K562 (cell line): ENCODE results near the gene PHC3. TPM values are rescaled to one million over a fixed set of nuclear protein-coding genes. Genes with fewer than 3 reads are reported as not detected.

Experiments used
- CBFA2T2 ChIP-seq: fragments of 450-650 bp; conservative IDR thresholded peaks from 2 replicates; pipeline ENCODE4 v1.6.1; 2017; ENCODE audit warnings: mild to moderate bottlenecking
- CBX1 ChIP-seq: sonication (generic); IDR thresholded peaks from 2 replicates; pipeline ENCODE4 v1.6.1; 2016; ENCODE audit warnings: antibody characterized with exemption, low read depth, mild to moderate bottlenecking
- CBX5 ChIP-seq: IDR thresholded peaks from 2 replicates; pipeline ENCODE4 v1.6.1; 2014; ENCODE audit warnings: low read depth, borderline replicate concordance
- EHMT2 ChIP-seq: fragments of 450-650 bp; IDR thresholded peaks from 2 replicates; pipeline ENCODE4 v1.6.1; 2018; ENCODE audit warnings: antibody characterized with exemption
- ESRRB ChIP-seq: fragments of 250-450 bp; sonication (Bioruptor Pico); IDR thresholded peaks from 2 replicates; pipeline ENCODE4 v1.5.0; 2020; ENCODE audit warnings: mild to moderate bottlenecking, moderate library complexity, borderline replicate concordance
- GTF2E2 ChIP-seq: fragments of 200-800 bp; sonication (Bioruptor generic); IDR thresholded peaks from 2 replicates; pipeline ENCODE4 v1.6.1; 2016; ENCODE audit warnings: missing genetic modification characterization, missing compliant biosample characterization
- JUND ChIP-seq, 2 experiments: IDR thresholded peaks; 2 replicates in 1 of 2; 3 replicates in 1 of 2; pipeline ENCODE4 v1.6.1; 2011; ENCODE audit warnings: borderline replicate concordance in 2 of 2, low read depth in 2 of 2, low read length in 2 of 2, improper control_type of control experiment in 1 of 2, missing biosample characterization in 1 of 2, missing genetic modification characterization in 1 of 2, missing genetic modification reagents in 1 of 2
- MEIS2 ChIP-seq: fragments of 450-650 bp; IDR thresholded peaks from 2 replicates; pipeline ENCODE4 v1.6.1; 2014; ENCODE audit warnings: mild to moderate bottlenecking; ENCODE audit not compliant: partially characterized antibody
- NFXL1 ChIP-seq: fragments of 450-650 bp; formaldehyde crosslinking; IDR thresholded peaks from 2 replicates; pipeline ENCODE4 v1.4.0; 2021; ENCODE audit warnings: mild to moderate bottlenecking
- PHB2 ChIP-seq: fragments of 450-650 bp; IDR thresholded peaks from 2 replicates; pipeline ENCODE4 v1.6.1; 2017; ENCODE audit warnings: low read depth
- PURB ChIP-seq: sonication (generic); formaldehyde crosslinking; IDR thresholded peaks from 2 replicates; pipeline ENCODE4 v1.9.0; 2021; ENCODE audit warnings: low read depth, mild to moderate bottlenecking, missing genetic modification reagents
- SMAD2 ChIP-seq: fragments of 150-350 bp; IDR thresholded peaks from 2 replicates; pipeline ENCODE4 v1.6.1; 2014; ENCODE audit warnings: low read depth, mild to moderate bottlenecking, low read length
- SMARCE1 ChIP-seq: fragments of 450-650 bp; IDR thresholded peaks from 2 replicates; pipeline ENCODE4 v1.7.1; 2016; ENCODE audit warnings: mild to moderate bottlenecking
- ZFP30 ChIP-seq: fragments of 250-450 bp; sonication (Bioruptor Pico); IDR thresholded peaks from 2 replicates; pipeline ENCODE4 v1.8.0; 2022; ENCODE audit warnings: moderate library complexity, mild to moderate bottlenecking, inconsistent platforms, borderline replicate concordance
- ZNF174 ChIP-seq: fragments of 250-450 bp; sonication (Bioruptor Pico); IDR thresholded peaks from 2 replicates; pipeline ENCODE4 v1.4.0; 2020; ENCODE audit warnings: mild to moderate bottlenecking
- ZNF354B ChIP-seq: fragments of 250-450 bp; sonication (Bioruptor Pico); IDR thresholded peaks from 2 replicates; pipeline ENCODE4 v1.4.0; 2020
- ZNF766 ChIP-seq: fragments of 200-800 bp; sonication (Bioruptor generic); conservative IDR thresholded peaks from 2 replicates; pipeline ENCODE4 v1.6.1; 2016; ENCODE audit warnings: missing genetic modification characterization, missing compliant biosample characterization
- polyA plus RNA-seq, 8 experiments: library from polyadenylated mRNA; depleted of rRNA in 4 of 8; stranded (reverse) in 5 of 8; unstranded in 3 of 8; fragments of >200 nt; fragmentation: Nextera tagmentation in 2 of 8; fragmentation: Illumina TruSeq in 1 of 8; extraction: Ambion mirVana in 2 of 8; extraction: Trizol in 1 of 8; gene quantifications; 2 replicates each; pipeline versions ENCODE4 v1.2.1 to v1.2.3, GENCODE V29; 2011 to 2014; ENCODE audit warnings: inconsistent platforms in 1 of 8, missing spikeins in 1 of 8
- total RNA-seq, 7 experiments: library from RNA; depleted of rRNA in 6 of 7; stranded (reverse); fragments of >200 nt in 6 of 7; fragmentation: Illumina TruSeq in 2 of 7; extraction: Trizol in 2 of 7; gene quantifications; 2 replicates each; pipeline versions ENCODE4 v1.2.1 to v1.2.3, GENCODE V29; 2011 to 2021; ENCODE audit warnings: low replicate concordance in 1 of 7
- TF ChIP-seq, protein P1 (sequence below): IDR thresholded peaks from 2 replicates; pipeline ENCODE4 v1.6.1; 2016; ENCODE audit warnings: missing genetic modification characterization, missing compliant biosample characterization
- TF ChIP-seq, protein P2 (sequence below): sonication (generic); formaldehyde crosslinking; IDR thresholded peaks from 2 replicates; pipeline ENCODE4 v1.5.0; 2020; ENCODE audit warnings: missing genetic modification reagents
- TF ChIP-seq, protein P3 (sequence below), 3 experiments: IDR thresholded peaks in 2 of 3; conservative IDR thresholded peaks in 1 of 3; 2 replicates each; pipeline ENCODE4 v1.5.1; 2011 to 2012; ENCODE audit warnings: low read length in 3 of 3, mild to moderate bottlenecking in 3 of 3, control low read depth in 2 of 3, improper control_type of control experiment in 1 of 3, inconsistent platforms in 1 of 3, low read depth in 1 of 3, mixed read lengths in 1 of 3, moderate library complexity in 1 of 3; ENCODE audit not compliant: insufficient read depth in 2 of 3
- TF ChIP-seq, protein P4 (sequence below): fragments of 450-650 bp; IDR thresholded peaks from 2 replicates; pipeline ENCODE4 v1.6.1; 2017; ENCODE audit warnings: mild to moderate bottlenecking, moderate library complexity

The PHC3 gene
- total and polyA plus RNA-seq, 9 of the 15 experiments (the other 6 are each of a cell fraction or from before 2014, with no cell fraction given) = 3.1 to 21.6 (median 10.5) TPM

DNA sequence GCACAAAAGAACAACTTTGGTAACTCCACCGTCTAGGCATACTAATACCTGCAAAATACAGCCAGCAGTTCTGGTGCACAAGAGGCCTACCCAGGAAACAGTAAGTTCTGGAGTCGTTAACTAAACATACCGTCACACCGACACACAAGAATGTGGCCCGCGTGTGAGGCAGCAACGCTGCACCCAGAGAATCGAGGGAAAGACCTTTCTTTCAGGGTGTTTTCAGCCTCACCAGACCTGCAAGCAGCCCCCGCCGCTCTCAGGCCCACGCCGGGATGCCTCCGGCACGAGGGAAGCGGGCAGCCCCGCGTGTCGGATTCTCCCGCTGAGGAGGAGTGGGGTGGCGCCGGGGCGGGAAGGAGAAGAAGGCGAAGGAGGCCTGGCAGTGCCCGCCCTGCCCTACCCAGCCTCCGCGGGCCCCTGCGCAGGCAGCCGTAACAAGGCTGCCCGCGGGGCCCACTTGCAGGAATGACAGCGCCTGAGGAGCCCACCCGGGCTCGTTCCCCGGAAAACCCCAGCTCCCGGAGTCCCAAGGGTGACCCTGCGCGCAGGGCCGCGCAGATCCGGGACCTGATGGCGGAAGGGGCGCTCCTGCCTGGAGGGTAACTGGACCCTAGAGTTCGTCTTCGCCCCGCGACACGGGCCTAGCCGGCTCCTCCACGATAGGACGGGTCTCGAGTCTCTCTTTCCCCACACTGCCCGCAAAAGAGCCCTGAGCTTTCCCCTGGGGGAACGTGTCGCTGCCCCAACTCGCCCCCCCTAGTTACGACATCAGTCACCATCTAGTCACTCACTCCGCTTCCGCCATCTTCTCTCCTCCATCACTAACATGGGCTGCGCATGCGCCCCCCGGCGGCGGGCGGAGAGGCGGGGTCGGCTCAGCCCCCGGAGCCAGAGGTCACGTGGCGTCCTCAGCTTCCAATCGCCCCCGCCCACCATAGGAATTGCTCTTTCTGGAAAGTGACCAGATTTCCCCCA is at the start of gene PHC3 (continued):
- TF ChIP-seq NFXL1 (no peak), CBFA2T2 (peak; percentile 77), SMARCE1 (peak; percentile 43; the same call in 1 of the 2 replicates), ZNF174 (CRISPR knock-in tag) (no peak), PURB (CRISPR knock-in tag) (no peak), ZFP30 (CRISPR knock-in tag) (no peak), CBX1 (no peak), SMAD2 (no peak), GTF2E2 (tag) (no peak), CBX5 (no peak), ZNF354B (CRISPR knock-in tag) (no peak), ZNF766 (CRISPR knock-in tag) (0 out of 2 replicates have a peak, but pooled peaks have one; percentile 53), ESRRB (no peak), EHMT2 (no peak), PHB2 (no peak), MEIS2 (peak; percentile 87), JUND (IDR thresholded peaks at IDR 0.05; ENCODE audit: borderline replicate concordance, low read depth, low read length) (0 out of 2 replicates have a peak, but pooled peaks have one; percentile 25), JUND (tag; IDR thresholded peaks at IDR 0.05; ENCODE audit: borderline replicate concordance, low read depth, low read length) (peak; percentile 19; the same call in 1 of the 3 replicates)
- TF ChIP-seq, protein P1, sequence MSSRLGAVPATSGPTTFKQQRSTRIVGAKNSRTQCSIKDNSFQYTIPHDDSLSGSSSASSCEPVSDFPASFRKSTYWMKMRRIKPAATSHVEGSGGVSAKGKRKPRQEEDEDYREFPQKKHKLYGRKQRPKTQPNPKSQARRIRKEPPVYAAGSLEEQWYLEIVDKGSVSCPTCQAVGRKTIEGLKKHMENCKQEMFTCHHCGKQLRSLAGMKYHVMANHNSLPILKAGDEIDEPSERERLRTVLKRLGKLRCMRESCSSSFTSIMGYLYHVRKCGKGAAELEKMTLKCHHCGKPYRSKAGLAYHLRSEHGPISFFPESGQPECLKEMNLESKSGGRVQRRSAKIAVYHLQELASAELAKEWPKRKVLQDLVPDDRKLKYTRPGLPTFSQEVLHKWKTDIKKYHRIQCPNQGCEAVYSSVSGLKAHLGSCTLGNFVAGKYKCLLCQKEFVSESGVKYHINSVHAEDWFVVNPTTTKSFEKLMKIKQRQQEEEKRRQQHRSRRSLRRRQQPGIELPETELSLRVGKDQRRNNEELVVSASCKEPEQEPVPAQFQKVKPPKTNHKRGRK (tag) = no peak
- TF ChIP-seq, protein P2, sequence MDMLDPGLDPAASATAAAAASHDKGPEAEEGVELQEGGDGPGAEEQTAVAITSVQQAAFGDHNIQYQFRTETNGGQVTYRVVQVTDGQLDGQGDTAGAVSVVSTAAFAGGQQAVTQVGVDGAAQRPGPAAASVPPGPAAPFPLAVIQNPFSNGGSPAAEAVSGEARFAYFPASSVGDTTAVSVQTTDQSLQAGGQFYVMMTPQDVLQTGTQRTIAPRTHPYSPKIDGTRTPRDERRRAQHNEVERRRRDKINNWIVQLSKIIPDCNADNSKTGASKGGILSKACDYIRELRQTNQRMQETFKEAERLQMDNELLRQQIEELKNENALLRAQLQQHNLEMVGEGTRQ = peak; percentile 97
- TF ChIP-seq, protein P3, sequence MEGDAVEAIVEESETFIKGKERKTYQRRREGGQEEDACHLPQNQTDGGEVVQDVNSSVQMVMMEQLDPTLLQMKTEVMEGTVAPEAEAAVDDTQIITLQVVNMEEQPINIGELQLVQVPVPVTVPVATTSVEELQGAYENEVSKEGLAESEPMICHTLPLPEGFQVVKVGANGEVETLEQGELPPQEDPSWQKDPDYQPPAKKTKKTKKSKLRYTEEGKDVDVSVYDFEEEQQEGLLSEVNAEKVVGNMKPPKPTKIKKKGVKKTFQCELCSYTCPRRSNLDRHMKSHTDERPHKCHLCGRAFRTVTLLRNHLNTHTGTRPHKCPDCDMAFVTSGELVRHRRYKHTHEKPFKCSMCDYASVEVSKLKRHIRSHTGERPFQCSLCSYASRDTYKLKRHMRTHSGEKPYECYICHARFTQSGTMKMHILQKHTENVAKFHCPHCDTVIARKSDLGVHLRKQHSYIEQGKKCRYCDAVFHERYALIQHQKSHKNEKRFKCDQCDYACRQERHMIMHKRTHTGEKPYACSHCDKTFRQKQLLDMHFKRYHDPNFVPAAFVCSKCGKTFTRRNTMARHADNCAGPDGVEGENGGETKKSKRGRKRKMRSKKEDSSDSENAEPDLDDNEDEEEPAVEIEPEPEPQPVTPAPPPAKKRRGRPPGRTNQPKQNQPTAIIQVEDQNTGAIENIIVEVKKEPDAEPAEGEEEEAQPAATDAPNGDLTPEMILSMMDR (IDR thresholded peaks at IDR 0.05 in 2 of 3, conservative IDR thresholded peaks at IDR 0.05 in 1 of 3; ENCODE audit: insufficient read depth in 2 of 3, low read depth in 1 of 3, low read length in 3 of 3) = no peak
- TF ChIP-seq, protein P4, sequence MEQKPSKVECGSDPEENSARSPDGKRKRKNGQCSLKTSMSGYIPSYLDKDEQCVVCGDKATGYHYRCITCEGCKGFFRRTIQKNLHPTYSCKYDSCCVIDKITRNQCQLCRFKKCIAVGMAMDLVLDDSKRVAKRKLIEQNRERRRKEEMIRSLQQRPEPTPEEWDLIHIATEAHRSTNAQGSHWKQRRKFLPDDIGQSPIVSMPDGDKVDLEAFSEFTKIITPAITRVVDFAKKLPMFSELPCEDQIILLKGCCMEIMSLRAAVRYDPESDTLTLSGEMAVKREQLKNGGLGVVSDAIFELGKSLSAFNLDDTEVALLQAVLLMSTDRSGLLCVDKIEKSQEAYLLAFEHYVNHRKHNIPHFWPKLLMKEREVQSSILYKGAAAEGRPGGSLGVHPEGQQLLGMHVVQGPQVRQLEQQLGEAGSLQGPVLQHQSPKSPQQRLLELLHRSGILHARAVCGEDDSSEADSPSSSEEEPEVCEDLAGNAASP = no peak
